ENCODE data around the gene MMP24OS. TPM values are rescaled to one million over a fixed set of nuclear protein-coding genes. Genes with fewer than 3 reads are reported as not detected.

MMP24OS gene
- total RNA-seq, result 10 to 100 TPM; 21.3 to 68.6 (median 47.5) TPM
- polyA plus RNA-seq, result 10 to 100 TPM; 18.6 to 41.5 (median 28.5) TPM
- long read RNA-seq, donor 1, transcript MMP24OS-211 (1 exons, 1,542 nt), result minor isoform, 6 of 30 reads
- long read RNA-seq, donor 1, transcript MMP24OS-201 (2 exons, 867 nt), result major isoform, 17 of 30 reads
- long read RNA-seq, donor 1, transcript MMP24OS-209 (2 exons, 712 nt), result minor isoform, 6 of 30 reads
- long read RNA-seq, donor 1, partial matches to known transcripts, result 0 of 30 reads
- long read RNA-seq, donor 1, other reads (novel, unspliced or antisense), result 0 of 30 reads
- long read RNA-seq, donor 2, transcript MMP24OS-201 (2 exons, 867 nt), result major isoform, 8 of 16 reads
- long read RNA-seq, donor 2, transcript MMP24OS-209 (2 exons, 712 nt), result minor isoform, 7 of 16 reads
- long read RNA-seq, donor 2, partial matches to known transcripts, result 0 of 16 reads
- long read RNA-seq, donor 2, other reads (novel, unspliced or antisense), result 0 of 16 reads

GRCh38 chr20:35277531-35278395, at the start of gene MMP24OS:
Gene MMP24OS (minus strand): TSS chr20:35278122. CDS start chr20:35277929, 193 bp downstream.
- peak; percentile 98 for DNase-seq
- Histone ChIP-seq H3K36me3 (peaks cover 0 to 87% (median 38%) of the 10 kb centered on the region in 6 donors), H3K4me3 (peak within 1 kb of the TSS; percentile 54 to 89 (median 66)), H3K9me3 (no peaks in the 10 kb centered on the region), H3K4me1 (peaks cover 15 to 70% (median 34%) of the 10 kb centered on the region in 6 donors), H3K27me3 (replicated peaks in 1 of 7) (no peaks in the 10 kb centered on the region), H3K27ac (peak within 1 kb of the TSS; percentile 91 to 100 (median 99))
- 0 to 2% (median 1%) methylated on average over 34 to 76 of the region's 76 CpGs for WGBS, 5 donors
- intact Hi-C loops (cut with DNase I; ENCODE audit: low total_unique reads), result no loop called here
- peak in 5 of 11 experiments; percentile 19 to 52 (median 41) for TF ChIP-seq CTCF (IDR thresholded peaks at IDR 0.05 in 8 of 11, conservative IDR thresholded peaks at IDR 0.05 in 3 of 11)
- TF ChIP-seq POLR2A (IDR thresholded peaks at IDR 0.05), result peak in 2 of 3 donors; percentile 62 to 87
- peak; percentile 98 to 99 (median 99) for TF ChIP-seq POLR2AphosphoS5 (IDR thresholded peaks at IDR 0.05)

- Histone ChIP-seq H3K4me1 (peaks cover 0 to 9% (median 0%) of the 10 kb centered on the region in 6 donors), H3K27ac (no peak overlapping the region), H3K27me3 (replicated peaks in 1 of 7) (no peaks in the 10 kb centered on the region), H3K4me3 (no peak overlapping the region), H3K9me3 (no peaks in the 10 kb centered on the region), H3K36me3 (peaks cover 0 to 48% (median 3%) of the 10 kb centered on the region in 6 donors)
- intact Hi-C loops (cut with DNase I; ENCODE audit: low total_unique reads), result no loop called here
- WGBS, 5 donors, result 89 to 99% (median 94%) methylated on average over 4 of the region's 4 CpGs
- no peak for TF ChIP-seq CTCF (IDR thresholded peaks at IDR 0.05 in 8 of 11, conservative IDR thresholded peaks at IDR 0.05 in 3 of 11)
- TF ChIP-seq POLR2AphosphoS5 (IDR thresholded peaks at IDR 0.05), result no peak
- TF ChIP-seq POLR2A (IDR thresholded peaks at IDR 0.05), result no peak
- no peak for DNase-seq
These were observed 49.4 kb upstream of the MMP24OS start for GRCh38 chr20:35327074-35327976.

GRCh38 chr20:35326740-35327073, 48.8 kb upstream of the MMP24OS start:
- no peak for DNase-seq
- Histone ChIP-seq H3K4me1 (peaks cover 0 to 9% (median 0%) of the 10 kb centered on the region in 6 donors), H3K4me3 (no peak overlapping the region), H3K36me3 (peaks cover 0 to 49% (median 3%) of the 10 kb centered on the region in 6 donors), H3K27ac (no peak overlapping the region), H3K27me3 (replicated peaks in 1 of 7) (no peaks in the 10 kb centered on the region), H3K9me3 (no peaks in the 10 kb centered on the region)
- intact Hi-C loops (cut with DNase I; ENCODE audit: low total_unique reads), result no loop called here
- WGBS, 5 donors, result 94 to 100% (median 96%) methylated on average over 3 of the region's 3 CpGs
- no peak for TF ChIP-seq POLR2AphosphoS5 (IDR thresholded peaks at IDR 0.05)
- no peak for TF ChIP-seq CTCF (IDR thresholded peaks at IDR 0.05 in 8 of 11, conservative IDR thresholded peaks at IDR 0.05 in 3 of 11)
- no peak for TF ChIP-seq POLR2A (IDR thresholded peaks at IDR 0.05)
